Measurements from ENCODE around the gene PPP1R11.
"Not testable (repeated sequence)": the region's sequence is repeated elsewhere in the genome, so short reads cannot be mapped to it uniquely, and the experiment has no call there.

PPP1R11 gene

DNA sequence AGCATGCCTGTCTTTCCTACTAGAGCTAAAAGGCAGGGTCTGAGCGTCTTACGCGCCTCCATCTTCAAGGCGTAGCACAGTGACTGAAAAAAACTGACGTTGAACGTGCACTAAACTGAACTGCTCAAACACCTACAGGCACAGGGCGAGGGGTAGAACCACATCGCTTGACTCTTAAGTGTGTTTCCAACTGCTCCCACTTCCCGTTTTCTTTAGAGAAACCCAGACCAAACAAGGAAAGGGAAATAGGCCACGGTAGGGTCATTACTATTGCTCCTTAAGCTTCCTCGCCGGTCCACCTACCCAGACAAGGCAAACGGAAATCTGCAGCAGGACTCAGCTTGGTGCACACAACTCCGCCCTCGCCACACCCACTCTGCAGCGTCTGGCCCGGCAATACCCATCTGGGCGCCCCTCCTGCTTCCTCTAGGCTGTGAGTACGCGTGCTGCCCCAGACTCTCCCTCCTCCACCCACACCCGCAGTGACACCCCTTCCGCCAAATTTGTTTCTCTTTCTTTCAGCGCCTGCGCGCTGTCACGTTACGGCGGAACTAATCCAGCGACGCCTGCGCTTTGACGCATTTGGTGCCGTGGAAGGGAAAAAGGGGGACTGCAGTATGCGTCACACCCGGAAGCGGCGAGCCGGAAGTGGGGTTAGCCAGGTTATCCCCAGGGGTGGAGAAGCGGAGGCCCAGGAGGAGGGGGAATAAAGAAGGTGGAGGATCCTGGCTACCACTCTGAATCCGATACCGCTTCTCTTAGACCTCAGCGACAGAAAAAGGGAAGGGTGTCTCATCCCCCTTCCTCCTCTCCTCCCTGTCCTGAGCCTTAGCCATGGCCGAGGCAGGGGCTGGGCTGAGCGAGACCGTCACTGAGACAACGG, at the start of gene PPP1R11:
Gene PPP1R11 (plus strand): TSS at position 622 of the 883 bp plus-strand sequence. CDS start 213 bp downstream, at position 835.
- peak; percentile 80 for FAIRE-seq

GRCh38 chr6:30019819-30020218, 47.2 kb upstream of the PPP1R11 start:
- no peak for FAIRE-seq

DNA sequence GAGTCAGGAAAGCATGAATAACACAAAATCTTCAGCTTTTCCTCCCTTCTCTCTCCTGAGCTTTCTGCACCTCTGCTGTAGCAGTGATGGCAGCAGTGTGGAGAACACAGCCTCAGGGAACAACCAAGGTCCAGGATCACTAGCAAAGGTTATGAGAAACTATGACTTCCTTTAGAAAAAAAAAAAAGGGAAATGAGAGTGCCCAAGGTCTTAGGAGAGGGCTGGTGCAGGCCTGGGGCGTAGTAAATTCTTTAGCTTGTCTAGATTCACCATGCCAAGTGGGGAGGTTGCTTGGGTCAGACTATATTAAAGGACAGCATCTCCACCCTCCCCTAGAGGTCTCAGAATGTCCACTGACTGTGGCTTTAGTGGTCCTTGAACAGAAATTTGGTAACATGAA, 46.4 kb upstream of the PPP1R11 start:
- FAIRE-seq: no peak

- no peak for FAIRE-seq
These were observed 44.8 kb upstream of the PPP1R11 start for GRCh38 chr6:30022189-30022588.

DNA sequence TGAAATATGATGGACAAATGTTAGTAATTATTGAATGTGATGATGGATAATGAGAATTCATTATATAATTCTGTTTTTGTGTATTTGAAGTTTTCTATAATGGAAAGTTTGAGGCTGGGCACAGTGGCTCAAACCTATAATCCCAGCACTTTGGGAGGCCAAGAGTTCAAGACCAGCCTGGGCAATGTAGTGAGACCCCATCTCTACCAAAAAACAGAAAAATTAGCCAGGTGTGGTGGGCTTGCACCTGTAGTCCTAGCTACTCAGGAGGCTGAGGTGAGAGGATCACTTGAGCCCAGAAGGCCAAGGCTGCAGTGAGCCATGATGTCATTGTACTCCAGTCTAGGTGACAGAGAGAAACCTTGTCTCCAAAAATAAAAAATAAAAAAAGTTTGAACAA, 44.3 kb upstream of the PPP1R11 start:
- FAIRE-seq: not testable (repeated sequence)

DNA sequence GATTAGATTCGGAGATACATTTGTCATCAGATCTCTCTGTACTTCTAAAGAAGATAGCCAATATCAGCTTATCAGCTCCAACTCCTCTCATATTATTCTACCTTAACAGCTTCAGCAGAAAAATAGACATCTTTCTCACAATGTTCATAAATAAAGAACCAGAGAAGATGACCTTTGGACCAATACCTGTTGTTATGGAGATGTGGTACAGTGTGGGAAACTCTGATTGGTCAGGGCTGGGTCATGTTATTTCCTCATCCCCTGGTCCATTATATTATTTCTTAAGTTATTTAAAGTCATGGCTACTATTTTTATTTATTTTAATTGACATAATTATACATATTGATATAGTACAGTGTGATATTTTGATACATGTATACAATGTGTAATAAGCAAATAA, 41.8 kb upstream of the PPP1R11 start:
- no peak for FAIRE-seq

GRCh38 chr6:30029588-30029987, 37.4 kb upstream of the PPP1R11 start:
- FAIRE-seq: no peak

DNA sequence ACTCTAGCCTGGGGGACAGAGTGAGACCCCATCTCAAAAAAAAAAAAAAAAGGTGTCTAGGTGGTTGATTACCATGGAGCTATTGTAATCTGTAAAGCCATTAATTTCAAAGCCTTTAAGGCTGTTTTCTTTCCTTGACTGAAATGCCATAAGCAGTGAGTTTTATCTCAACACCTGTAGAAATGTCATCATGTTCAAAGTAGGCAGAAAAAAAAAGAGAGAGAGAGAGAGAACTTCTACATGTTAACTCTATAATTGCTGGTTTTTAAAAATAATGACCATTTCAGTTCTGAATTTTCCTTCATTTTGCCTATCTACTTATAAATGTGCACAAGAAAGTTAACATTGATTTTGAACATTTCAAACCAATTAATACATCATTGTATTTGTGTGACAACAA, 35.6 kb upstream of the PPP1R11 start:
- FAIRE-seq: no peak

- FAIRE-seq: not testable (repeated sequence)
These were observed 33.6 kb upstream of the PPP1R11 start for GRCh38 chr6:30033440-30033839.

GRCh38 chr6:30035784-30036183, 31.2 kb upstream of the PPP1R11 start:
- no peak for FAIRE-seq

- FAIRE-seq: no peak
These were observed 29.7 kb upstream of the PPP1R11 start for GRCh38 chr6:30037182-30037788.

DNA sequence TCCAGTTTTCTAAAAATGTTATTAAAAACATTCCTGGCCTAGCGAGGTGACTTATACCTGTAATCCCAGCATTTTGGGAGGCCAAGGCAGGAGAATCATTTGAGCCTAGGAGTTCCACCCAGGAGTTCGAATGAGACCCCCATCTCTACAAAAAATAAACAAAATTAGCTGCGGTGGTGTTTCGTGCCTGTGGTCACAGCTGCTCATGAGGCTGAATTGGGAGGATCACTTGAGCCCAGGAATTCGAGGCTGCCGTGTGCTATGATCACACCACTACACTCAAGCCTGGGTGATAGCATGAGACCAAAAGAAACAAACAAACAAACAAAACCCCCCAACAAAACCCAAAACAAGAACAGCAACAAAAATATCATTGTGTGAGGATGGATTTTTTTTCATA, 25.8 kb upstream of the PPP1R11 start:
- FAIRE-seq: no peak

DNA sequence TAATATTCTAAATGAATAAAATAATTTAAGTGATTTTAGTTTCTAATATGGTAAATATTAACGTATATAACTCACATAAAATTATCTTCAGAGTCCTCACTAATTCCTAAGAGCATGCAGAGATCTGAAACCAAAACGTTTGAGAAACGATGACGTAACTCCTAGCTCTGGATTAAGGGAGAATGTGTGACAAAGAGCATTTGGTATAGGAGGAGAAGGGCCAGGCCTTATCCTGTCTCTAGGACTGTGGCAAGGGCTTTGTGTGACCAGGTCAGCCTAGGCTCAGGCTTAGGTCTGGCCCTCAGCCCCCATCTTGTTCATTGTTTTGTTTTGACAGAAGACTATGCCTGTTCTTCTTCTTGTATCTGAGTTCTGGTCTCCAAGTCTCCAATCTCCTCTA, 25.2 kb upstream of the PPP1R11 start:
- FAIRE-seq: no peak

- no peak for FAIRE-seq
These were observed 24.5 kb upstream of the PPP1R11 start for GRCh38 chr6:30042476-30042875.

GRCh38 chr6:30042914-30043313, 24.1 kb upstream of the PPP1R11 start:
- no peak for FAIRE-seq

GRCh38 chr6:30043744-30044143, 23.3 kb upstream of the PPP1R11 start:
- no peak for FAIRE-seq

GRCh38 chr6:30044630-30045029, 22.4 kb upstream of the PPP1R11 start:
- no peak for FAIRE-seq

DNA sequence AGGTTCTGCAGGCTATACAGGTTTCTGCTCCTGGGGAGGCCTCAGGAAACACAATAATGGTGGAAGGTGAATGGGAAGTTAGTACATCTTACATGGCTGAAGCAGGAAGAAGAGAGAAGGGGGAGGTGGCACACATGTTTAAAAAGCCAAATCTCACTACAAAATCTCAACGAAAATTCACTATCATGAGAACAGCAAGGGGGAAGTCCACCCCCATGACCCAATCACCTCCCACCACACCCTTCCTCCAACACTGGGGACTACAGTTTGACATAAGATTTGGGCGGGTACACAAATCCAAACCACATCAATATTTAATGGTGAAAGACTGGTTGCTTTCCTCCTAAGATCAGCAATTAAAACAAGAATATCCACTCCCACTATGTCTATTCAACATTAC, 19.8 kb upstream of the PPP1R11 start:
- FAIRE-seq: no peak

GRCh38 chr6:30053682-30054081, 13.3 kb upstream of the PPP1R11 start:
- no peak for FAIRE-seq

DNA sequence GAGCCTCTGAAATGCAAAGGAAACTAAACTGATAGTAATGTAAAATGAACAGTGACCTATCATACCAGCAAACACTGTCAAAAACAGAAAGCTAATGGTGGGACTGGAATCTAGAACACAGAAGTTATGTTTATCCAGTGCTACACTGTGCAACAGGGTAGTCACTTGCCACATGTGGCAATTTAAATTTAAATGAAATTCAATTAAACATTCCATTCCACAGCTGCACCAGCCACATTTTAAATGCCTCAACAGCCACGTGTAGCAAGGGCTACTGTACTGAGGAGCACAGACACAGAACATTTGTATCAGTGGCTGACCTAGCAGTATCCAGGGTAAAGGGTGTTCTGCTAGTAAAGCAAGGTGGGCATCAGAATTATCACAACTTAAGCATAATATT, 11.5 kb upstream of the PPP1R11 start:
- FAIRE-seq: no peak

GRCh38 chr6:30060606-30061091, 6.3 kb upstream of the PPP1R11 start:
- FAIRE-seq: no peak

GRCh38 chr6:30061092-30061857, 5.7 kb upstream of the PPP1R11 start, which contains the start of gene POLR1H:
POLR1H (plus strand) TSS chr6:30061265; CDS start chr6:30061525, 260 bp downstream.
- FAIRE-seq: peak; percentile 28

- FAIRE-seq: no peak
These were observed 5.0 kb upstream of the PPP1R11 start for GRCh38 chr6:30061858-30062458.
